HepG2 (cell line): ENCODE data around the gene USP30. TPM values are rescaled to one million over a fixed set of nuclear protein-coding genes. Genes with fewer than 3 reads are reported as not detected.

ENCODE experiments used
- AHR ChIP-seq: IDR thresholded peaks from 2 replicates; pipeline ENCODE4 v1.6.1; 2018; ENCODE audit warnings: missing genetic modification reagents, missing compliant biosample characterization
- ARID4A ChIP-seq: sonication (generic); formaldehyde crosslinking; IDR thresholded peaks from 2 replicates; pipeline ENCODE4 v1.5.0; 2020; ENCODE audit warnings: mild to moderate bottlenecking, missing genetic modification reagents, borderline replicate concordance
- CEBPG ChIP-seq: IDR thresholded peaks from 2 replicates; pipeline ENCODE4 v1.6.1; 2016
- ERF ChIP-seq: IDR thresholded peaks from 2 replicates; pipeline ENCODE4 v1.6.1; 2018; ENCODE audit warnings: missing biosample characterization, missing genetic modification reagents
- FOSL2 ChIP-seq: sonication (generic); formaldehyde crosslinking; IDR thresholded peaks from 2 replicates; pipeline ENCODE4 v1.4.0; 2020; ENCODE audit warnings: missing genetic modification reagents
- HNF1B ChIP-seq: sonication (generic); formaldehyde crosslinking; IDR thresholded peaks from 2 replicates; pipeline ENCODE4 v1.5.1; 2020; ENCODE audit warnings: mild to moderate bottlenecking, moderate library complexity, missing genetic modification reagents
- MTA1 ChIP-seq: sonication (generic); formaldehyde crosslinking; IDR thresholded peaks from 2 replicates; pipeline ENCODE4 v1.4.0; 2020; ENCODE audit warnings: missing genetic modification reagents, mild to moderate bottlenecking, borderline replicate concordance
- NCOA2 ChIP-seq: sonication (generic); formaldehyde crosslinking; IDR thresholded peaks from 2 replicates; pipeline ENCODE4 v1.8.0; 2022; ENCODE audit warnings: inconsistent platforms
- NFKBIZ ChIP-seq: IDR thresholded peaks from 2 replicates; pipeline ENCODE4 v1.6.1; 2018; ENCODE audit warnings: missing genetic modification reagents, missing compliant biosample characterization
- PHF21A ChIP-seq: sonication (generic); formaldehyde crosslinking; IDR thresholded peaks from 2 replicates; pipeline ENCODE4 v1.5.0; 2020; ENCODE audit warnings: mild to moderate bottlenecking, missing genetic modification reagents
- RAD21 ChIP-seq: fragments of 450-650 bp; formaldehyde crosslinking; IDR thresholded peaks from 2 replicates; pipeline ENCODE4 v1.5.0; 2020; ENCODE audit warnings: mild to moderate bottlenecking
- RBM22 ChIP-seq: fragments of 200-400 bp; formaldehyde crosslinking; optimal IDR thresholded peaks from 2 replicates; pipeline ENCODE3; 2017; ENCODE audit warnings: mild to moderate bottlenecking, low read length, moderate library complexity
- RXRB ChIP-seq: IDR thresholded peaks from 2 replicates; pipeline ENCODE4 v1.6.1; 2016; ENCODE audit warnings: borderline replicate concordance, missing genetic modification reagents, missing compliant biosample characterization
- ZFY ChIP-seq: sonication (generic); formaldehyde crosslinking; IDR thresholded peaks from 2 replicates; pipeline ENCODE4 v1.4.0; 2020; ENCODE audit warnings: missing genetic modification reagents
- ZNF263 ChIP-seq: sonication (generic); formaldehyde crosslinking; IDR thresholded peaks from 2 replicates; pipeline ENCODE4 v1.4.0; 2020; ENCODE audit warnings: missing genetic modification reagents
- ZNF333 ChIP-seq: sonication (generic); formaldehyde crosslinking; IDR thresholded peaks from 2 replicates; pipeline ENCODE4 v1.4.0; 2020; ENCODE audit warnings: mild to moderate bottlenecking, missing genetic modification reagents, borderline replicate concordance
- ZNF350 ChIP-seq: sonication (generic); formaldehyde crosslinking; IDR thresholded peaks from 2 replicates; pipeline ENCODE4 v1.4.0; 2020; ENCODE audit warnings: mild to moderate bottlenecking, low read depth, missing genetic modification reagents, borderline replicate concordance
- ZNF687 ChIP-seq: sonication (generic); formaldehyde crosslinking; IDR thresholded peaks from 2 replicates; pipeline ENCODE4 v1.5.1; 2020; ENCODE audit warnings: mild to moderate bottlenecking, missing genetic modification reagents, moderate library complexity
- ZNF710 ChIP-seq: sonication (generic); formaldehyde crosslinking; IDR thresholded peaks from 2 replicates; pipeline ENCODE4 v1.5.0; 2020; ENCODE audit warnings: mild to moderate bottlenecking, missing genetic modification reagents, borderline replicate concordance
- polyA plus RNA-seq, 8 experiments: library from polyadenylated mRNA; depleted of rRNA in 3 of 8; stranded (reverse) in 7 of 8; unstranded in 1 of 8; fragments of >200 nt; fragmentation: Illumina TruSeq in 4 of 8; extraction: Trizol in 4 of 8; gene quantifications; 2 replicates each; pipeline versions ENCODE4 v1.2.1 to v1.2.3, GENCODE V29; 2011 to 2016; ENCODE audit warnings: low read depth in 4 of 8, missing spikeins in 1 of 8, mixed read lengths in 1 of 8; ENCODE audit not compliant: insufficient read depth in 1 of 8
- total RNA-seq, 5 experiments: library from RNA; depleted of rRNA; stranded (reverse); fragments of >200 nt; fragmentation: Illumina TruSeq; extraction: Trizol; gene quantifications; 2 replicates each; pipeline ENCODE4 v1.2.3, GENCODE V29; 2016; ENCODE audit warnings: low read depth in 1 of 5

Gene USP30
- total and polyA plus RNA-seq, 2 of the 13 experiments (the other 11 are each of a cell fraction or from before 2014, with no cell fraction given), result 11.2 to 20.8 TPM

- peak; percentile 52; the same call in 1 of the 2 replicates for TF ChIP-seq ARID4A (CRISPR knock-in tag)
- peak; percentile 76 for TF ChIP-seq HNF1B
- TF ChIP-seq CEBPG (CRISPR knock-in tag), result peak; percentile 53
- peak; percentile 30; the same call in 1 of the 2 replicates for TF ChIP-seq ZNF350 (CRISPR knock-in tag)
- no peak for TF ChIP-seq ZFY (CRISPR knock-in tag)
- TF ChIP-seq NCOA2 (CRISPR knock-in tag), result 0 out of 2 replicates have a peak, but pooled peaks have one; percentile 31
- no peak for TF ChIP-seq NFKBIZ (CRISPR knock-in tag)
- no peak for TF ChIP-seq AHR (CRISPR knock-in tag)
- no peak for TF ChIP-seq ERF (CRISPR knock-in tag)
- TF ChIP-seq ZNF263 (CRISPR knock-in tag), result no peak
- peak; percentile 84 for TF ChIP-seq RXRB (CRISPR knock-in tag)
- TF ChIP-seq ZNF687 (CRISPR knock-in tag), result peak; percentile 60
- 0 out of 2 replicates have a peak, but pooled peaks have one; percentile 13 for TF ChIP-seq FOSL2 (CRISPR knock-in tag)
- TF ChIP-seq RAD21 (CRISPR knock-in tag), result 0 out of 2 replicates have a peak, but pooled peaks have one; percentile 20
- TF ChIP-seq PHF21A (CRISPR knock-in tag), result peak; percentile 64; the same call in 1 of the 2 replicates
- TF ChIP-seq ZNF333 (CRISPR knock-in tag), result no peak
- TF ChIP-seq MTA1 (CRISPR knock-in tag), result peak; percentile 53; the same call in 1 of the 2 replicates
- peak; percentile 63 for TF ChIP-seq RBM22
- peak; percentile 34; the same call in 1 of the 2 replicates for TF ChIP-seq ZNF710 (CRISPR knock-in tag)
These were observed 34.9 kb downstream of the USP30 start (continued) for GRCh38 chr12:109087250-109087649.
